Caco-2 (cell line): ENCODE data around the gene DNAH8. TPM values are rescaled to one million over a fixed set of nuclear protein-coding genes. Genes with fewer than 3 reads are reported as not detected.

Experiments used
- BruUV-seq: library from RNA; stranded (reverse); fragments of 400-500 nt; replicated peaks from 2 replicates; lab custom pipeline; 2021; lab: Mats Ljungman, UMichigan
- CTCF ChIA-PET: fragments of 300-600 bp; sonication (Branson Sonifier 250); formaldehyde crosslinking; loops from one replicate; lab custom pipeline; 2022; ENCODE audit warnings: antibody characterized with exemption; lab: Charles Lee
- POLR2A ChIA-PET: fragments of 300-600 bp; sonication (Branson Sonifier 250); formaldehyde crosslinking; loops from one replicate; lab custom pipeline; 2022; ENCODE audit warnings: antibody characterized with exemption; lab: Charles Lee
- DNase-seq, 2 experiments: peaks; one replicate each; pipeline versions ENCODE4 v3.0.0 to v3.0.0-alpha.2; 2020 to 2022
- H3K27me3 ChIP-seq: replicated peaks from 2 replicates; pipeline ENCODE4 v1.6.0; 2011; ENCODE audit warnings: low read length; ENCODE audit not compliant: control insufficient read depth, insufficient read depth
- H3K36me3 ChIP-seq: 2 replicates; pipeline ENCODE4 v1.5.1; 2011; ENCODE audit warnings: low read length; ENCODE audit not compliant: control insufficient read depth, insufficient read depth
- H3K4me1 ChIP-seq: fragments of 250-450 bp; sonication (Bioruptor Pico); 2 replicates; pipeline ENCODE4 v1.5.1; 2020; ENCODE audit warnings: mild to moderate bottlenecking
- H3K4me3 ChIP-seq: 2 replicates; pipeline ENCODE4 v1.5.1; 2011; ENCODE audit warnings: low read depth, mild to moderate bottlenecking, control low read depth, low read length
- H3K9me3 ChIP-seq: fragments of 250-450 bp; sonication (Bioruptor Pico); 2 replicates; pipeline ENCODE4 v1.5.1; 2020; ENCODE audit warnings: mild to moderate bottlenecking, moderate library complexity
- H3K27ac Mint-ChIP-seq: one replicate; pipeline ENCODE4 v1.8.0; 2022; ENCODE audit warnings: mixed read lengths; ENCODE audit not compliant: unreplicated experiment
- H3K27me3 Mint-ChIP-seq: one replicate; pipeline ENCODE4 v1.8.0; 2022; ENCODE audit warnings: mixed read lengths; ENCODE audit not compliant: insufficient read depth, unreplicated experiment
- H3K36me3 Mint-ChIP-seq: one replicate; pipeline ENCODE4 v1.8.0; 2022; ENCODE audit warnings: mild to moderate bottlenecking, mixed read lengths; ENCODE audit not compliant: insufficient read depth, unreplicated experiment
- H3K4me1 Mint-ChIP-seq: one replicate; pipeline ENCODE4 v1.8.0; 2022; ENCODE audit warnings: low read depth, mixed read lengths; ENCODE audit not compliant: unreplicated experiment
- H3K4me3 Mint-ChIP-seq: one replicate; pipeline ENCODE4 v1.8.0; 2022; ENCODE audit warnings: mild to moderate bottlenecking, moderate library complexity, mixed read lengths; ENCODE audit not compliant: unreplicated experiment
- H3K9me3 Mint-ChIP-seq: one replicate; pipeline ENCODE4 v1.8.0; 2022; ENCODE audit warnings: mixed read lengths; ENCODE audit not compliant: unreplicated experiment
- CTCF ChIP-seq, 2 experiments: fragments of 200-600 bp in 1 of 2; IDR thresholded peaks; 1 replicate in 1 of 2; 2 replicates in 1 of 2; pipeline versions ENCODE4 v1.5.1 to v1.8.0; 2011 to 2022; ENCODE audit warnings: antibody characterized with exemption in 1 of 2, control low read depth in 1 of 2, inconsistent platforms in 1 of 2, low read depth in 1 of 2, low read length in 1 of 2, mild to moderate bottlenecking in 1 of 2, moderate library complexity in 1 of 2; ENCODE audit not compliant: insufficient read depth in 1 of 2, severe bottlenecking in 1 of 2, unreplicated experiment in 1 of 2
- intact Hi-C: fragments of 100-400 bp; cut with micrococcal nuclease; formaldehyde crosslinking; loops from one replicate; pipeline ENCODE4 v1.10.0; 2022; ENCODE audit not compliant: unreplicated experiment
- total RNA-seq: library from RNA; stranded (reverse); gene quantifications from 2 replicates; pipeline ENCODE4 v1.2.3, GENCODE V29; 2022

Gene DNAH8
- total RNA-seq, 1 experiment from 2014 or later, result not detected

DNA sequence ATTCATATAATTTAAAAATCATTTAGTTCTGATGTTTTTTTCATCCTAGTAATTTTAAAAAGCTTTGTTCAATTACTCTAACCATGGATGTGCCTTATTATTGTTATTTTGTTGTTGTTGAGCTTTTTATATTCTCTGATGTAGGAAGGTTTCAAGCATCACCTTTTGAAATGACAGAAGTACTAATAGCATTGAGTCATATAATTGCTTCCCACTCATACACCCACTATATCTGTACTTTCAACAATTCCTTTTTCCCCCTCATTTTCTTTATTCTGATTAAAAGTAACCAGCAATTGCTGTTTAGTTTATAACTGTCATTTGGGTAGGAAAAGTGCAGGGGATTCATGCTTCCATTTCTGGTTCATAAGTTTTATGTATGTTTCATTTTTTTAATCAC is 38.6 kb downstream of the DNAH8 start:
- Mint-ChIP-seq H3K36me3 (no peaks in the 10 kb centered on the region), H3K27ac (no peak overlapping the region), H3K4me1 (no peaks in the 10 kb centered on the region), H3K4me3 (no peak overlapping the region), H3K9me3 (no peaks in the 10 kb centered on the region), H3K27me3 (peaks cover 2% of the 10 kb centered on the region)
- no TSS peak for BruUV-seq
- no peak for DNase-seq
- H3K36me3 ChIP-seq, result no peaks in the 10 kb centered on the region
- intact Hi-C loops, result no loop called here
- H3K4me1 ChIP-seq, result no peaks in the 10 kb centered on the region
- no peaks in the 10 kb centered on the region for H3K27me3 ChIP-seq
- H3K4me3 ChIP-seq, result no peak overlapping the region
- ChIA-PET CTCF (no interaction called here), POLR2A (no interaction called here)
- no peak for TF ChIP-seq CTCF (IDR thresholded peaks at IDR 0.05; ENCODE audit: insufficient read depth in 1 of 2, low read depth in 1 of 2, low read length in 1 of 2, severe bottlenecking in 1 of 2, unreplicated experiment in 1 of 2)
- H3K9me3 ChIP-seq, result no peaks in the 10 kb centered on the region

- Histone ChIP-seq H3K4me3 (no peak overlapping the region), H3K27me3 (no peaks in the 10 kb centered on the region), H3K9me3 (no peaks in the 10 kb centered on the region), H3K36me3 (no peaks in the 10 kb centered on the region), H3K4me1 (no peaks in the 10 kb centered on the region)
- Mint-ChIP-seq H3K36me3 (no peaks in the 10 kb centered on the region), H3K9me3 (no peaks in the 10 kb centered on the region), H3K4me3 (no peak overlapping the region), H3K4me1 (no peaks in the 10 kb centered on the region), H3K27me3 (peaks cover 5% of the 10 kb centered on the region), H3K27ac (no peak overlapping the region)
- POLR2A ChIA-PET, result no interaction called here
- TF ChIP-seq CTCF (IDR thresholded peaks at IDR 0.05; ENCODE audit: insufficient read depth in 1 of 2, low read depth in 1 of 2, low read length in 1 of 2, severe bottlenecking in 1 of 2, unreplicated experiment in 1 of 2), result no peak
- no peak for DNase-seq
- no TSS peak for BruUV-seq
- CTCF ChIA-PET, result no interaction called here
- intact Hi-C loops, result no loop called here
Measured at GRCh38 chr6:38755207-38755606, 40.1 kb downstream of the DNAH8 start.

DNA sequence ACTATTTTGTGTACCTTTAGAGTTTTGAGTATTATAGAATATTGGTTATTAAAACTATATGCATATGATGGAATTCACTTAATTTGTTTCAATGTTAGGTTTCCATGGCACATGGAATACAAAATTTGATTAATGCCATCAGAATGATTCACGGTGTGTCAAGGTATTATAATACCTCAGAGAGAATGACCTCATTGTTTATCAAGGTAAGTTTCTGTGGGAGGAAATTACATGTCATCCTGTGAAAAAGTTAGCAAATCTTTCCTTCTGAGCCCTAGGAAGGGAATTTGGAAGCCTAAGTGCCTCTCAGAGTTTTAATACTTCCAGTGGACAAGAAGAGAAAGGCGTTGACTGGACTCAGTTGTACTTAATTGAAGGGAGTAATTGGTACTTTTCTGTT is 40.8 kb downstream of the DNAH8 start:
- Histone ChIP-seq H3K4me1 (no peaks in the 10 kb centered on the region), H3K36me3 (no peaks in the 10 kb centered on the region), H3K9me3 (no peaks in the 10 kb centered on the region), H3K4me3 (no peak overlapping the region), H3K27me3 (no peaks in the 10 kb centered on the region)
- DNase-seq, result no peak
- no peak overlapping the region for H3K27ac Mint-ChIP-seq
- no peaks in the 10 kb centered on the region for H3K4me1 Mint-ChIP-seq
- no peaks in the 10 kb centered on the region for H3K36me3 Mint-ChIP-seq
- H3K4me3 Mint-ChIP-seq, result no peak overlapping the region
- ChIA-PET CTCF (no interaction called here), POLR2A (no interaction called here)
- peaks cover 7% of the 10 kb centered on the region for H3K27me3 Mint-ChIP-seq
- H3K9me3 Mint-ChIP-seq, result no peaks in the 10 kb centered on the region
- no TSS peak for BruUV-seq
- intact Hi-C loops, result no loop called here
- no peak for TF ChIP-seq CTCF (IDR thresholded peaks at IDR 0.05; ENCODE audit: insufficient read depth in 1 of 2, low read depth in 1 of 2, low read length in 1 of 2, severe bottlenecking in 1 of 2, unreplicated experiment in 1 of 2)
